Keratinocyte (primary cell): Measurements from ENCODE around the gene CXCL13. TPM values are rescaled to one million over a fixed set of nuclear protein-coding genes. Genes with fewer than 3 reads are reported as not detected.
"Not testable (repeated sequence)": the region's sequence is repeated elsewhere in the genome, so short reads cannot be mapped to it uniquely, and the experiment has no call there.

ENCODE experiments used
- DNase-seq: peaks from one replicate; pipeline ENCODE4 v3.0.0-alpha.2; 2011; ENCODE audit warnings: low read depth, missing footprints, low spot score
- FAIRE-seq: peaks from 2 replicates; lab custom pipeline; 2011; peaks lifted over from hg19 to GRCh38; lab: Jason Lieb, UNC
- H2AFZ ChIP-seq: 2 replicates; pipeline ENCODE4 v1.6.0; 2012; ENCODE audit warnings: low read length, control low read depth, inconsistent platforms; ENCODE audit not compliant: control insufficient read depth
- H3K27ac ChIP-seq: 2 replicates; pipeline ENCODE4 v1.5.1; 2011; ENCODE audit warnings: low read length; ENCODE audit not compliant: control insufficient read depth, insufficient read depth
- H3K27me3 ChIP-seq: 3 replicates; pipeline ENCODE4 v1.6.0; 2011; ENCODE audit warnings: low read length; ENCODE audit not compliant: control insufficient read depth, insufficient read depth; ENCODE audit errors: extremely low read depth
- H3K36me3 ChIP-seq, 2 experiments: 2 replicates in 1 of 2; 3 replicates in 1 of 2; pipeline ENCODE4 v1.5.1; 2011; ENCODE audit warnings: low read length in 2 of 2, mild to moderate bottlenecking in 1 of 2; ENCODE audit not compliant: control insufficient read depth in 2 of 2, insufficient read depth in 2 of 2; ENCODE audit errors: extremely low read depth in 1 of 2
- H3K4me1 ChIP-seq: 3 replicates; pipeline ENCODE4 v1.5.1; 2011; ENCODE audit warnings: low read length; ENCODE audit not compliant: control insufficient read depth, insufficient read depth; ENCODE audit errors: extremely low read depth
- H3K4me2 ChIP-seq: 3 replicates; pipeline ENCODE4 v1.6.0; 2011; ENCODE audit warnings: low read depth, low read length; ENCODE audit not compliant: control insufficient read depth, insufficient read depth; ENCODE audit errors: extremely low read depth
- H3K4me3 ChIP-seq, 3 experiments: fragments of 200-600 bp in 1 of 3; sonication (generic) in 1 of 3; 2 replicates in 2 of 3; 3 replicates in 1 of 3; pipeline ENCODE4 v1.5.1; 2011 to 2016; ENCODE audit warnings: low read length in 3 of 3, mild to moderate bottlenecking in 3 of 3, control low read depth in 2 of 3, inconsistent platforms in 1 of 3, low read depth in 1 of 3, mixed read lengths in 1 of 3, mixed run types in 1 of 3, moderate library complexity in 1 of 3; ENCODE audit not compliant: control insufficient read depth in 2 of 3, insufficient read depth in 2 of 3; ENCODE audit errors: extremely low read depth in 1 of 3
- H3K79me2 ChIP-seq: 2 replicates; pipeline ENCODE4 v1.6.0; 2012; ENCODE audit warnings: low read length; ENCODE audit not compliant: control insufficient read depth, insufficient read depth
- H3K9ac ChIP-seq: 3 replicates; pipeline ENCODE4 v1.6.0; 2011; ENCODE audit warnings: low read length; ENCODE audit not compliant: control insufficient read depth, insufficient read depth; ENCODE audit errors: extremely low read depth
- H3K9me1 ChIP-seq: 3 replicates; pipeline ENCODE4 v1.6.0; 2011; ENCODE audit warnings: low read length; ENCODE audit not compliant: control insufficient read depth, insufficient read depth; ENCODE audit errors: extremely low read depth
- H3K9me3 ChIP-seq: 2 replicates; pipeline ENCODE4 v1.5.1; 2012; ENCODE audit warnings: low read depth, low read length; ENCODE audit not compliant: control insufficient read depth
- H4K20me1 ChIP-seq: 3 replicates; pipeline ENCODE4 v1.6.0; 2011; ENCODE audit warnings: low read length; ENCODE audit not compliant: control insufficient read depth, insufficient read depth; ENCODE audit errors: extremely low read depth
- EZH2 ChIP-seq: IDR thresholded peaks from one replicate; pipeline ENCODE4 v1.6.1; 2012; ENCODE audit warnings: inconsistent platforms, mild to moderate bottlenecking, low read length, moderate library complexity
- dilution Hi-C: fragments of 300-500 bp; cut with MboI; formaldehyde crosslinking; loops from one replicate; pipeline ENCODE4 v1.7.0; 2020; ENCODE audit warnings: low sequenced_read_pairs; ENCODE audit not compliant: extremely low pct_ligation_motif_present
- polyA plus RNA-seq, 5 experiments: library from polyadenylated mRNA; depleted of rRNA in 3 of 5; stranded (reverse) in 3 of 5; stranded (forward) in 1 of 5; unstranded in 1 of 5; fragments of >200 nt; gene quantifications; 1 replicate in 1 of 5; 2 replicates in 3 of 5; 3 replicates in 1 of 5; pipeline versions ENCODE4 v1.2.1 to v1.2.3, GENCODE V29; 2011 to 2012; ENCODE audit warnings: missing spikeins in 2 of 5, low read depth in 1 of 5, low replicate concordance in 1 of 5
- TF ChIP-seq, protein P1 (sequence below), 3 experiments: IDR thresholded peaks in 1 of 3; conservative IDR thresholded peaks in 1 of 3; optimal IDR thresholded peaks in 1 of 3; 2 replicates in 2 of 3; 3 replicates in 1 of 3; pipeline versions ENCODE3 to v1.5.1; 2011; ENCODE audit warnings: low read length in 3 of 3, mild to moderate bottlenecking in 3 of 3, moderate library complexity in 2 of 3, control low read depth in 1 of 3, inconsistent platforms in 1 of 3; ENCODE audit not compliant: insufficient read depth in 2 of 3; ENCODE audit errors: extremely low read depth in 1 of 3

CXCL13 gene
- polyA plus RNA-seq, 1 donor (not counting 4 experiments of a cell fraction or from before 2014, with no cell fraction given) = not detected

DNA sequence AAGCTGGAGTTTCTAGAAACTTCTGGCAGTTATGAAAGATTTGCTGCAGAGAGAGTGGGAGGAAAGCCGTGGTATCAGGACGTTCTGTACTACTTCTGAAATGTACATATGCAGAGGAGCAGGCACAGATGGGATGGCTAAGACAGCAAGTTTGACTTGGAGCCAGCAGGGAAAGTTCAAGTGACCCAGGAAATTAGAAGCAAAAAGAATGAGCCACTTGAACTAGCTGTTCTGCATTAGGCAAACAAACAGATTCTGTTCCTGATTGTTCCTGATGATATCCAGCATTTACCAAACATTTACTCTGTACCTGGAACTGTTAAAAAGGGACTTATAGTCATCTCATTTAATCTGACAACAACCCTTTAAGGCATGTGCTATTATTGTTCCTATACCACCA is 41.4 kb upstream of the CXCL13 start:
- Histone ChIP-seq H3K9me1 (no peaks in the 10 kb centered on the region), H3K9me3 (no peaks in the 10 kb centered on the region), H3K4me1 (no peaks in the 10 kb centered on the region), H3K27ac (no peak overlapping the region), H3K79me2 (no peaks in the 10 kb centered on the region), H2AFZ (no peak overlapping the region), H3K4me3 (no peak overlapping the region), H3K9ac (no peak overlapping the region), H3K27me3 (peaks cover 9% of the 10 kb centered on the region), H3K4me2 (no peak overlapping the region), H4K20me1 (no peaks in the 10 kb centered on the region), H3K36me3 (no peaks in the 10 kb centered on the region)
- dilution Hi-C loops = no loop called here
- DNase-seq (no peak), FAIRE-seq (no peak)
- TF ChIP-seq, protein P1, sequence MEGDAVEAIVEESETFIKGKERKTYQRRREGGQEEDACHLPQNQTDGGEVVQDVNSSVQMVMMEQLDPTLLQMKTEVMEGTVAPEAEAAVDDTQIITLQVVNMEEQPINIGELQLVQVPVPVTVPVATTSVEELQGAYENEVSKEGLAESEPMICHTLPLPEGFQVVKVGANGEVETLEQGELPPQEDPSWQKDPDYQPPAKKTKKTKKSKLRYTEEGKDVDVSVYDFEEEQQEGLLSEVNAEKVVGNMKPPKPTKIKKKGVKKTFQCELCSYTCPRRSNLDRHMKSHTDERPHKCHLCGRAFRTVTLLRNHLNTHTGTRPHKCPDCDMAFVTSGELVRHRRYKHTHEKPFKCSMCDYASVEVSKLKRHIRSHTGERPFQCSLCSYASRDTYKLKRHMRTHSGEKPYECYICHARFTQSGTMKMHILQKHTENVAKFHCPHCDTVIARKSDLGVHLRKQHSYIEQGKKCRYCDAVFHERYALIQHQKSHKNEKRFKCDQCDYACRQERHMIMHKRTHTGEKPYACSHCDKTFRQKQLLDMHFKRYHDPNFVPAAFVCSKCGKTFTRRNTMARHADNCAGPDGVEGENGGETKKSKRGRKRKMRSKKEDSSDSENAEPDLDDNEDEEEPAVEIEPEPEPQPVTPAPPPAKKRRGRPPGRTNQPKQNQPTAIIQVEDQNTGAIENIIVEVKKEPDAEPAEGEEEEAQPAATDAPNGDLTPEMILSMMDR (optimal IDR thresholded peaks at IDR 0.05 in 1 of 3, IDR thresholded peaks at IDR 0.05 in 1 of 3, conservative IDR thresholded peaks at IDR 0.05 in 1 of 3; ENCODE audit: extremely low read depth in 1 of 3, insufficient read depth in 2 of 3, low read length in 3 of 3) = no peak
- TF ChIP-seq EZH2 = no peak

DNA sequence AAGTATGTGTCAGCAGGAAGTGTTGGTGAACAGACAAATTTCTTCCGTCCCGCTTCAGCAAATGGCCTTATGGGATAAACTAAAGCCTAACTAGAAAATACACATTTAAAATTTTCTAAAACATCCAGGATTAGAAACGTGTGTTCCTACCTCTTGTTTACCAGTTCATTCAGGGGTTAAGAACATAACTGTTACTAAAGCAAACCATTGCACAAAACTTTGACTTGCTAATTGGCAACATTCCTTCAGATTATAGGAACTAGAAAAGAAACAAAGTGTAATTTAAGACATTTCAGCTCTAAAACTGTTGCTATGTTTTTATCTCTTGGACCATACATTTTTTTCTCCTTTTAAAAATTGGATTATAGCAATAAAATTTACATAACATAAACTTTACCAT is 39.5 kb upstream of the CXCL13 start:
- no peaks in the 10 kb centered on the region for H3K36me3 ChIP-seq
- H3K9ac ChIP-seq = no peak overlapping the region
- dilution Hi-C loops = no loop called here
- H3K4me3 ChIP-seq = no peak overlapping the region
- no peaks in the 10 kb centered on the region for H3K9me1 ChIP-seq
- peaks cover 9% of the 10 kb centered on the region for H3K27me3 ChIP-seq
- no peaks in the 10 kb centered on the region for H3K9me3 ChIP-seq
- H2AFZ ChIP-seq = no peak overlapping the region
- DNase-seq (no peak), FAIRE-seq (no peak)
- H3K79me2 ChIP-seq = no peaks in the 10 kb centered on the region
- H3K4me1 ChIP-seq = no peaks in the 10 kb centered on the region
- no peak overlapping the region for H3K27ac ChIP-seq
- no peak overlapping the region for H3K4me2 ChIP-seq
- no peak for TF ChIP-seq EZH2
- H4K20me1 ChIP-seq = no peaks in the 10 kb centered on the region

DNA sequence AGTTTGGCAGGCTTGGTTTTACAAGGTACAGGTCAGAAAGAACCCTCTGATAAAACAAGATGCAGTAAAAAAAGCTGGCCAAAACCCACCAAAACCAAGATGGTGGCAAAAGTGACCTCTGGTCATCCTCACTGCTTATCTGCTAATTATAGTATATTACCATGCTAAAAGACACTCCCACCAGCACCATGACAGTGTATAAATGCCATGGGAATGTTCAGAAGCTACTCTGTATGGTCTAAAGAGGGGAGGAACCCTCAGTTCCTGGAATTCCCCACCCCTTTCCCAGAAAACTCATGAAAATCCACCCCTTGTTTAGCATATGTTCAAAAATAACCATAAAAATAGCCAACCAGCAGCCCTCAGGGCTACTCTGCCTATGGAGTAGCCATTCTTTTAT is 38.1 kb upstream of the CXCL13 start:
- no peak for FAIRE-seq
- Histone ChIP-seq H3K9ac (no peak overlapping the region), H2AFZ (no peak overlapping the region), H3K9me1 (no peaks in the 10 kb centered on the region), H3K4me1 (no peaks in the 10 kb centered on the region), H3K27ac (no peak overlapping the region), H3K9me3 (no peaks in the 10 kb centered on the region), H3K4me2 (no peak overlapping the region), H3K36me3 (no peaks in the 10 kb centered on the region), H3K27me3 (peaks cover 9% of the 10 kb centered on the region), H3K4me3 (no peak overlapping the region), H3K79me2 (no peaks in the 10 kb centered on the region), H4K20me1 (no peaks in the 10 kb centered on the region)
- dilution Hi-C loops = no loop called here
- TF ChIP-seq, protein P1 (optimal IDR thresholded peaks at IDR 0.05 in 1 of 3, IDR thresholded peaks at IDR 0.05 in 1 of 3, conservative IDR thresholded peaks at IDR 0.05 in 1 of 3; ENCODE audit: extremely low read depth in 1 of 3, insufficient read depth in 2 of 3, low read length in 3 of 3) = no peak
- TF ChIP-seq EZH2 = no peak
- DNase-seq = no peak

DNA sequence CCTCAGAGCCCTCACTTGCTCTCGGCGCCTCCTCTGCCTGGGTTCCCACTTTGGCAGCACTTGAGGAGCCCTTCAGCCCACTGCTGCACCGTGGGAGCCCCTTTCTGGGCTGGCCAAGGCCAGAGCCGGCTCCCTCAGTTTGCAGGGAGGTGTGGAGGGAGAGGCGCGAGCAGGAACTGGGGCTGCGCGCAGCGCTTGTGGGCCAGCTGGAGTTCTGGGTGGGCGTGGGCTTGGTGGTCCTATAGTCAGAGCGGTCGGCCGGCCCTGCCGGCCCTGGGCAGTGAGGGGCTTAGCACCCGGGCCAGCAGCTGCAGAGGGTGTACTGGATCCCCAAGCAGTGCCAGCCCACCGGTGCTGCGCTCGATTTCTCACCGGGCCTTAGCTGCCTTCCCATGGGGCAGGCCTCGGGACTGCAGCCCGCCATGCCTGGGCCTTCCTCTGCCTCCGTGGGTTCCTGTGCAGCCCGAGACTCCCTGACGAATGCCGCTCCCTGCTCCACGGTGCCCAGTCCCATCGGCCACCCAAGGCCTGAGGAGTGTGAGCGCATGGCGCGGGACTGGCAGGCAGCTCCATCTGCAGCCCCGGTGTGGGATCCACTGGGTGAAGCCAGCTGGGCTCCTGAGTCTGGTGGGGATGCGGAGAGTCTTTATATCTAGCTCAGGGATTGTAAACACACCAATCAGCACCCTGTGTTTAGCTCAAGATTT is 35.0 kb upstream of the CXCL13 start:
- not testable (repeated sequence) for H3K27me3 ChIP-seq

More for the DNA sequence above, 35.0 kb upstream of the CXCL13 start:
- dilution Hi-C loops, H2AFZ ChIP-seq, FAIRE-seq, H3K4me1 ChIP-seq, H3K27ac ChIP-seq, DNase-seq, H3K9me3 ChIP-seq, H3K4me3 ChIP-seq, H3K9me1 ChIP-seq, H4K20me1 ChIP-seq, H3K79me2 ChIP-seq, H3K36me3 ChIP-seq, H3K9ac ChIP-seq, H3K4me2 ChIP-seq: not testable (repeated sequence)
